Heart left ventricle (tissue), 13 donors: ENCODE data around the gene ARID3A.

ENCODE experiments used
- POLR2A ChIP-seq, 2 donors: fragments of 450-650 bp; IDR thresholded peaks; one replicate each; pipeline ENCODE4 v1.6.1; 2017; ENCODE audit warnings: antibody characterized with exemption in 2 of 2, mild to moderate bottlenecking in 2 of 2, moderate library complexity in 2 of 2
- TF ChIP-seq, protein P1 (sequence below), 12 donors: fragments of 200-600 bp; sonication (generic) in 4 of 12; IDR thresholded peaks; one replicate each; pipeline versions ENCODE4 v1.5.0 to v1.8.0; 2018 to 2022; ENCODE audit warnings: antibody characterized with exemption in 12 of 12, mild to moderate bottlenecking in 5 of 12
- donor health status: ischemic (EF 13 %, LVEDD 7.1; RV severe dilation, severe dysfunction).
- donor health status: DM: no; HTN: yes; CAD: no.
- donor health status: DM: no; HTN: no; CAD: no.
- donor health status: ischemic (EF 25% LVEDD 6.9; RV normal size, moderate dysfunction).
- donor health status: ischemic (EF 25% LVEDD 5.7; RV mildly dilated, moderate dysfunction).
- donor health status: ischemic (EF 35%, LVEDD 5.7; RV mildly dilated, moderate dysfunction).
- donor health status: nonischemic (EF 11% LVEDD 7.7; RV severe dilation, severe dysfunction).
- donor health status: DM: yes; HTN: yes; CAD: no.
- donor health status: PGD.
- donor health status: ischemic (EF 29% LVEDD 5.4; RV normal size, mild dysfunction).
- donor health status: nonischemic (EF 23%, LVEDD 6.1; RV moderate dilation, normal function).

DNA sequence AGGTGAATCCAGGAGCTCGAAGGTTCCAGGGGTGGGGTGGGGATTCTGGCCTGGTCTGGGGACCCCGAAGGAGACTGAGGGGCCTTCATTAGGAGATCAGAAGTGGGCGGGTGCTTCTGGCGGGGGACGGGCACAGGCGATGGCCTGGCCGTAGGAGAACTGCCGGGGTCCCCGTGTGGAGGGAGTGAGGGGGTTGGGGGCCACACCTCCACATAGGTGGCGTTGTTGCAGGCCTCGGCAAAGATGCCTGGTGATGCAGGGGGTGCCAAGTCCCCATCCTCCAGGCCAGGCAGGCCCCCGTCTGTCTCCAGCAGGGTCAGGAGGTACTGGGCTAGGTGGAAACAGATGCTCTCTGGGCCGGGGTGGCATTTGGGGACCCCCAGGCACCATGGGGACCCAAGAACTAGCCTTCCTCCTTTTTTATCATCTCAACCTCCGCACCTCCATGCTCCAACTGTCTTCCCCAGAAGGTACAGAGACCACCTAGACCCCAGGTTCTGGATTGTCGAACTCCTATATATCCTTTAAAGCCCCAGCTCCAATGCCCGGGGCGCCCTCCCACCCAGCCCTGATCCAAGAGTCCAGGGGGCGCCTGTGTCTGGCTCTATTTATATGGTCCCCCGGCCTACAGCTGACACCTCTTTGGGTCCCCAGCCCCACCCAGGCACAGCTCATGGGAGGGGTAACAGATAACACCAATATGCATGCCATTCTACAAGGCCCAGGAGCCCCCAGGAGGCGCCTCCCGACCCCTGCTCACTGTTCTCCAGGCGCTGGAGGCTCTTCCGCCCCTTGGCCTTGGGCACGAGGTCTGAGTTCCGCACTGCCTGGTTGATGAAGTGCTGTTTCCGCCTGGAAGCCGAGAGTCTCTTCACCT, 24.4 kb upstream of the ARID3A start:
- TF ChIP-seq, protein P1, sequence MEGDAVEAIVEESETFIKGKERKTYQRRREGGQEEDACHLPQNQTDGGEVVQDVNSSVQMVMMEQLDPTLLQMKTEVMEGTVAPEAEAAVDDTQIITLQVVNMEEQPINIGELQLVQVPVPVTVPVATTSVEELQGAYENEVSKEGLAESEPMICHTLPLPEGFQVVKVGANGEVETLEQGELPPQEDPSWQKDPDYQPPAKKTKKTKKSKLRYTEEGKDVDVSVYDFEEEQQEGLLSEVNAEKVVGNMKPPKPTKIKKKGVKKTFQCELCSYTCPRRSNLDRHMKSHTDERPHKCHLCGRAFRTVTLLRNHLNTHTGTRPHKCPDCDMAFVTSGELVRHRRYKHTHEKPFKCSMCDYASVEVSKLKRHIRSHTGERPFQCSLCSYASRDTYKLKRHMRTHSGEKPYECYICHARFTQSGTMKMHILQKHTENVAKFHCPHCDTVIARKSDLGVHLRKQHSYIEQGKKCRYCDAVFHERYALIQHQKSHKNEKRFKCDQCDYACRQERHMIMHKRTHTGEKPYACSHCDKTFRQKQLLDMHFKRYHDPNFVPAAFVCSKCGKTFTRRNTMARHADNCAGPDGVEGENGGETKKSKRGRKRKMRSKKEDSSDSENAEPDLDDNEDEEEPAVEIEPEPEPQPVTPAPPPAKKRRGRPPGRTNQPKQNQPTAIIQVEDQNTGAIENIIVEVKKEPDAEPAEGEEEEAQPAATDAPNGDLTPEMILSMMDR (IDR thresholded peaks at IDR 0.05): no peak
- TF ChIP-seq POLR2A (IDR thresholded peaks at IDR 0.05): no peak
